H9 (cell line): ENCODE results near the gene DTNA. TPM values are rescaled to one million over a fixed set of nuclear protein-coding genes. Genes with fewer than 3 reads are reported as not detected.

ENCODE experiments used
- DNase-seq: peaks from one replicate; pipeline ENCODE4 v3.0.0-alpha.2; 2017
- H2AFZ ChIP-seq: one replicate; pipeline ENCODE4 v1.6.1; 2013; ENCODE audit warnings: mild to moderate bottlenecking, low read length, control low read depth, moderate library complexity
- H2AK5ac ChIP-seq: 2 replicates; pipeline ENCODE4 v1.6.1; 2013; ENCODE audit warnings: low read length, control low read depth, mixed read lengths; ENCODE audit not compliant: insufficient read length
- H2BK120ac ChIP-seq: one replicate; pipeline ENCODE4 v1.6.1; 2013; ENCODE audit warnings: low read depth, mild to moderate bottlenecking, low read length, control low read depth, inconsistent platforms; ENCODE audit not compliant: poor library complexity, severe bottlenecking
- H2BK12ac ChIP-seq: 2 replicates; pipeline ENCODE4 v1.6.1; 2013; ENCODE audit warnings: low read length, control low read depth, mixed read lengths, low read depth; ENCODE audit not compliant: insufficient read length
- H2BK15ac ChIP-seq: 2 replicates; pipeline ENCODE4 v1.6.1; 2013; ENCODE audit warnings: low read depth, low read length, control low read depth
- H2BK20ac ChIP-seq: one replicate; pipeline ENCODE4 v1.6.1; 2013; ENCODE audit warnings: low read depth, mild to moderate bottlenecking, low read length, control low read depth, inconsistent platforms; ENCODE audit not compliant: poor library complexity, severe bottlenecking
- H2BK5ac ChIP-seq: 2 replicates; pipeline ENCODE4 v1.6.1; 2013; ENCODE audit warnings: low read length, control low read depth, mixed read lengths; ENCODE audit not compliant: insufficient read length
- H3K14ac ChIP-seq: 2 replicates; pipeline ENCODE4 v1.6.1; 2013; ENCODE audit warnings: low read length, control low read depth; ENCODE audit not compliant: insufficient read depth
- H3K18ac ChIP-seq: 2 replicates; pipeline ENCODE4 v1.6.1; 2013; ENCODE audit warnings: low read depth, mild to moderate bottlenecking, mixed read lengths, low read length, control low read depth; ENCODE audit not compliant: insufficient read length
- H3K23ac ChIP-seq: 2 replicates; pipeline ENCODE4 v1.6.1; 2013; ENCODE audit warnings: low read length, control low read depth, mixed read lengths, low read depth; ENCODE audit not compliant: insufficient read length
- H3K23me2 ChIP-seq: 2 replicates; pipeline ENCODE4 v1.6.1; 2013; ENCODE audit warnings: low read depth, mild to moderate bottlenecking, mixed read lengths, low read length, control low read depth; ENCODE audit not compliant: insufficient read length, poor library complexity, severe bottlenecking
- H3K27ac ChIP-seq: 2 replicates; pipeline ENCODE4 v1.5.1; 2013; ENCODE audit warnings: low read length, control low read depth, mixed read lengths, low read depth; ENCODE audit not compliant: insufficient read length
- H3K27me3 ChIP-seq: 2 replicates; pipeline ENCODE4 v1.6.1; 2013; ENCODE audit warnings: low read length, control low read depth, inconsistent platforms; ENCODE audit not compliant: insufficient read depth
- H3K4ac ChIP-seq: 2 replicates; pipeline ENCODE4 v1.6.1; 2013; ENCODE audit warnings: low read depth, mild to moderate bottlenecking, control low read depth, inconsistent platforms, low read length, moderate library complexity
- H3K4me1 ChIP-seq: 2 replicates; pipeline ENCODE4 v1.6.1; 2013; ENCODE audit warnings: low read length, control low read depth, inconsistent platforms; ENCODE audit not compliant: insufficient read depth
- H3K4me2 ChIP-seq: 2 replicates; pipeline ENCODE4 v1.6.1; 2013; ENCODE audit warnings: low read length, control low read depth, mixed read lengths; ENCODE audit not compliant: insufficient read length, insufficient read depth
- H3K56ac ChIP-seq: 2 replicates; pipeline ENCODE4 v1.6.1; 2013; ENCODE audit warnings: low read depth, mild to moderate bottlenecking, mixed read lengths, low read length, control low read depth; ENCODE audit not compliant: insufficient read length
- H3K79me1 ChIP-seq: 2 replicates; pipeline ENCODE4 v1.6.1; 2013; ENCODE audit warnings: low read depth, mild to moderate bottlenecking, moderate library complexity, low read length, control low read depth, inconsistent platforms; ENCODE audit not compliant: insufficient read depth, poor library complexity, severe bottlenecking
- H3K79me2 ChIP-seq: 2 replicates; pipeline ENCODE4 v1.6.1; 2013; ENCODE audit warnings: low read length, control low read depth, inconsistent platforms; ENCODE audit not compliant: insufficient read depth
- H3K9ac ChIP-seq: 2 replicates; pipeline ENCODE4 v1.6.1; 2013; ENCODE audit warnings: low read length, control low read depth, mixed read lengths; ENCODE audit not compliant: insufficient read length; ENCODE audit errors: extremely low read depth
- H3K9me3 ChIP-seq: one replicate; pipeline ENCODE4 v1.6.1; 2013; ENCODE audit warnings: low read depth, low read length, inconsistent platforms; ENCODE audit not compliant: control insufficient read depth
- H3T11ph ChIP-seq: one replicate; pipeline ENCODE4 v1.6.1; 2013; ENCODE audit warnings: mild to moderate bottlenecking, low read length, control low read depth, inconsistent platforms
- H4K20me1 ChIP-seq: one replicate; pipeline ENCODE4 v1.6.1; 2013; ENCODE audit not compliant: control insufficient read depth, insufficient read length, insufficient read depth
- H4K5ac ChIP-seq: 2 replicates; pipeline ENCODE4 v1.6.1; 2013; ENCODE audit warnings: low read depth, mild to moderate bottlenecking, mixed read lengths, low read length, control low read depth; ENCODE audit not compliant: insufficient read length
- H4K8ac ChIP-seq: replicated peaks from 2 replicates; pipeline ENCODE4 v1.6.1; 2013; ENCODE audit warnings: low read length, control low read depth, mixed read lengths, low read depth; ENCODE audit not compliant: insufficient read length
- H4K91ac ChIP-seq: 2 replicates; pipeline ENCODE4 v1.6.1; 2013; ENCODE audit warnings: low read depth, mild to moderate bottlenecking, moderate library complexity, mixed read lengths, low read length, control low read depth; ENCODE audit not compliant: insufficient read length
- H3K27ac Mint-ChIP-seq, 3 experiments: 2 replicates in 2 of 3; 3 replicates in 1 of 3; pipeline ENCODE4 v1.8.0; 2020 to 2021; ENCODE audit warnings: mixed read lengths in 3 of 3, mild to moderate bottlenecking in 1 of 3, moderate library complexity in 1 of 3
- H3K27me3 Mint-ChIP-seq: 2 replicates; pipeline ENCODE4 v1.8.0; 2021; ENCODE audit warnings: low read depth, mild to moderate bottlenecking, moderate library complexity, mixed read lengths
- H3K36me3 Mint-ChIP-seq, 3 experiments: 2 replicates in 2 of 3; 3 replicates in 1 of 3; pipeline ENCODE4 v1.8.0; 2020 to 2021; ENCODE audit warnings: low read depth in 3 of 3, mixed read lengths in 3 of 3; ENCODE audit not compliant: insufficient read depth in 1 of 3
- H3K4me1 Mint-ChIP-seq, 2 experiments: 2 replicates each; pipeline ENCODE4 v1.8.0; 2020; ENCODE audit warnings: mixed read lengths in 2 of 2
- H3K4me3 Mint-ChIP-seq, 2 experiments: 2 replicates in 1 of 2; 3 replicates in 1 of 2; pipeline ENCODE4 v1.8.0; 2020 to 2021; ENCODE audit warnings: mild to moderate bottlenecking in 2 of 2, mixed read lengths in 2 of 2, moderate library complexity in 1 of 2
- H3K9me3 Mint-ChIP-seq, 2 experiments: 2 replicates in 1 of 2; 3 replicates in 1 of 2; pipeline ENCODE4 v1.8.0; 2020; ENCODE audit warnings: mild to moderate bottlenecking in 2 of 2, mixed read lengths in 2 of 2, moderate library complexity in 1 of 2
- total RNA-seq: library from RNA; stranded (reverse); gene quantifications from 2 replicates; pipeline ENCODE4 v1.2.1, GENCODE V29; 2021
- TF ChIP-seq, protein P1 (sequence below): fragments of 200-600 bp; sonication (generic); conservative IDR thresholded peaks from 3 replicates; pipeline ENCODE4 v1.8.0; 2021; ENCODE audit warnings: antibody characterized with exemption, mild to moderate bottlenecking

DTNA gene
- total RNA-seq, 1 experiment from 2014 or later: 25.5 TPM

DNA sequence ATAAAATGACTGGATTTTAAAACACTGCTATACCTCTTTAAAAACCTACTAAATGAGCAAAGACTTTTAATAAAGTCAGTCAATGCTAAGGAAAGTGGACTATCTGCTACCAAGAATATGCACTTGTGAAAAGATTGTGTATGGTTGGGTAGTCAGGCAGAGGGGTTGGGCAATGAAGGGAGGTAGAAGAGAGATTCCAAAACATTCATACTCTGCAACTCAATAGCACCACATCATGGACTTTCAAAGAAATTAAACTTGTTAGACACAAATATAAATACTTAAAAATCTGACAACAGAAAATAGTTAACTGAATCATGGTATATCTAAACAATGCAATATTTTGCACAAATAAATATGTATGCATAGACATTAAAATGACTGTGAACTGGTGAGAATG lies 191.2 kb downstream of the DTNA start:
- no peaks in the 10 kb centered on the region for H3K23me2 ChIP-seq
- no peak overlapping the region for H3K27ac ChIP-seq
- H3K14ac ChIP-seq: no peak overlapping the region
- H3K4me3 Mint-ChIP-seq: no peak overlapping the region
- no peaks in the 10 kb centered on the region for H3K27me3 Mint-ChIP-seq
- no peaks in the 10 kb centered on the region for H3K4me1 Mint-ChIP-seq
- no peak overlapping the region for H3K56ac ChIP-seq
- H3K79me2 ChIP-seq: no peaks in the 10 kb centered on the region
- no peak overlapping the region for H4K8ac ChIP-seq
- no peak overlapping the region for H2AK5ac ChIP-seq
- H3T11ph ChIP-seq: no peak overlapping the region
- H3K27me3 ChIP-seq: no peaks in the 10 kb centered on the region
- H3K9ac ChIP-seq: no peak overlapping the region
- H2BK15ac ChIP-seq: no peak overlapping the region
- no peaks in the 10 kb centered on the region for H3K79me1 ChIP-seq
- TF ChIP-seq, protein P1, sequence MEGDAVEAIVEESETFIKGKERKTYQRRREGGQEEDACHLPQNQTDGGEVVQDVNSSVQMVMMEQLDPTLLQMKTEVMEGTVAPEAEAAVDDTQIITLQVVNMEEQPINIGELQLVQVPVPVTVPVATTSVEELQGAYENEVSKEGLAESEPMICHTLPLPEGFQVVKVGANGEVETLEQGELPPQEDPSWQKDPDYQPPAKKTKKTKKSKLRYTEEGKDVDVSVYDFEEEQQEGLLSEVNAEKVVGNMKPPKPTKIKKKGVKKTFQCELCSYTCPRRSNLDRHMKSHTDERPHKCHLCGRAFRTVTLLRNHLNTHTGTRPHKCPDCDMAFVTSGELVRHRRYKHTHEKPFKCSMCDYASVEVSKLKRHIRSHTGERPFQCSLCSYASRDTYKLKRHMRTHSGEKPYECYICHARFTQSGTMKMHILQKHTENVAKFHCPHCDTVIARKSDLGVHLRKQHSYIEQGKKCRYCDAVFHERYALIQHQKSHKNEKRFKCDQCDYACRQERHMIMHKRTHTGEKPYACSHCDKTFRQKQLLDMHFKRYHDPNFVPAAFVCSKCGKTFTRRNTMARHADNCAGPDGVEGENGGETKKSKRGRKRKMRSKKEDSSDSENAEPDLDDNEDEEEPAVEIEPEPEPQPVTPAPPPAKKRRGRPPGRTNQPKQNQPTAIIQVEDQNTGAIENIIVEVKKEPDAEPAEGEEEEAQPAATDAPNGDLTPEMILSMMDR: no peak
- H4K20me1 ChIP-seq: no peaks in the 10 kb centered on the region
- H3K4me2 ChIP-seq: no peak overlapping the region
- no peak overlapping the region for H2BK12ac ChIP-seq
- H3K9me3 Mint-ChIP-seq: peaks cover 8 to 13% of the 10 kb centered on the region in 2 experiments; a peak in 4 of 5 replicates
- no peak overlapping the region for H3K23ac ChIP-seq
- DNase-seq: no peak
- no peak overlapping the region for H2BK20ac ChIP-seq
- H2BK120ac ChIP-seq: no peak overlapping the region
- H4K91ac ChIP-seq: no peak overlapping the region
- no peak overlapping the region for H2AFZ ChIP-seq
- no peak overlapping the region for H2BK5ac ChIP-seq
- H3K4me1 ChIP-seq: no peaks in the 10 kb centered on the region
- no peak overlapping the region for H3K4ac ChIP-seq
- H3K18ac ChIP-seq: no peak overlapping the region
- peaks cover 0 to 2% (median 0%) of the 10 kb centered on the region in 3 experiments; a peak in 3 of 7 replicates for H3K36me3 Mint-ChIP-seq
- no peak overlapping the region for H4K5ac ChIP-seq
- H3K9me3 ChIP-seq: no peaks in the 10 kb centered on the region
- no peak overlapping the region for H3K27ac Mint-ChIP-seq
